Stimulated activated naive CD4-positive, alpha-beta T cell (primary cell): ENCODE data around the gene GRIK1.
"Not testable (repeated sequence)": the region's sequence is repeated elsewhere in the genome, so short reads cannot be mapped to it uniquely, and the experiment has no call there.

Source experiments
- DNase-seq, 6 experiments: peaks; one replicate each; lab custom pipeline; 2025; lab: John Stamatoyannopoulos, UW

The GRIK1 gene

GRCh38 chr21:29939924-29940275, at the start of gene GRIK1:
Gene GRIK1, minus strand, starts transcription at chr21:29939996.
- DNase-seq = no peak

GRCh38 chr21:29987762-29988161, 48.0 kb upstream of the GRIK1 start:
- no peak for DNase-seq

GRCh38 chr21:29985866-29986265, 46.1 kb upstream of the GRIK1 start:
- no peak for DNase-seq

- DNase-seq = no peak
These were observed 39.2 kb upstream of the GRIK1 start for GRCh38 chr21:29979043-29979442.

GRCh38 chr21:29975776-29976175, 36.0 kb upstream of the GRIK1 start:
- DNase-seq = no peak

- DNase-seq = no peak
These were observed 33.5 kb upstream of the GRIK1 start for GRCh38 chr21:29973258-29973657.

- no peak for DNase-seq
These were observed 21.7 kb upstream of the GRIK1 start for GRCh38 chr21:29961291-29962027.

- no peak for DNase-seq
These were observed 18.8 kb upstream of the GRIK1 start for GRCh38 chr21:29958551-29958950.

GRCh38 chr21:29958035-29958434, 18.2 kb upstream of the GRIK1 start:
- DNase-seq = not testable (repeated sequence)

- DNase-seq = no peak
These were observed 13.9 kb upstream of the GRIK1 start for GRCh38 chr21:29953690-29954089.

- no peak for DNase-seq
These were observed 13.3 kb upstream of the GRIK1 start for GRCh38 chr21:29953072-29953471.

- DNase-seq = no peak
These were observed 12.1 kb upstream of the GRIK1 start for GRCh38 chr21:29951911-29952310.

GRCh38 chr21:29949991-29950390, 10.2 kb upstream of the GRIK1 start:
- DNase-seq = no peak

- DNase-seq = no peak
These were observed 7.3 kb upstream of the GRIK1 start for GRCh38 chr21:29947119-29947518.

- no peak for DNase-seq
These were observed 4.1 kb upstream of the GRIK1 start for GRCh38 chr21:29943885-29944284.

- no peak for DNase-seq
These were observed 2.2 kb upstream of the GRIK1 start for GRCh38 chr21:29942034-29942433.

- DNase-seq = no peak
These were observed 1.2 kb upstream of the GRIK1 start for GRCh38 chr21:29940991-29941390.

GRCh38 chr21:29940361-29940760, 565 bp upstream of the GRIK1 start:
- DNase-seq = no peak

GRCh38 chr21:29939104-29939923, 482 bp downstream of the GRIK1 start:
- DNase-seq = no peak

GRCh38 chr21:29938776-29939103, 1.1 kb downstream of the GRIK1 start:
- no peak for DNase-seq

GRCh38 chr21:29933088-29933487, 6.7 kb downstream of the GRIK1 start:
- DNase-seq = no peak

- DNase-seq = no peak
These were observed 11.3 kb downstream of the GRIK1 start for GRCh38 chr21:29928537-29928936.

- no peak for DNase-seq
These were observed 18.9 kb downstream of the GRIK1 start for GRCh38 chr21:29920938-29921337.

- no peak for DNase-seq
These were observed 25.5 kb downstream of the GRIK1 start for GRCh38 chr21:29914326-29914725.
